ENCODE data around the gene ZNF768.

Gene ZNF768

GRCh38 chr16:30474684-30475083, 51.7 kb downstream of the ZNF768 start:
- no peak overlapping the region for H3K27ac ChIP-seq
- no peak overlapping the region for H3K4me2 ChIP-seq
- H3K27me3 ChIP-seq = peaks cover 59% of the 10 kb centered on the region
- no peak for TF ChIP-seq Cebpa-rat (IDR thresholded peaks at IDR 0.05)
- no peak overlapping the region for H3K9ac ChIP-seq
- H3K36me3 ChIP-seq = no peaks in the 10 kb centered on the region
- no peak overlapping the region for H3K4me3 ChIP-seq
- H4K20me1 ChIP-seq = peaks cover 25% of the 10 kb centered on the region
- no peaks in the 10 kb centered on the region for H3K9me3 ChIP-seq
- peaks cover 37% of the 10 kb centered on the region for H3K4me1 ChIP-seq

DNA sequence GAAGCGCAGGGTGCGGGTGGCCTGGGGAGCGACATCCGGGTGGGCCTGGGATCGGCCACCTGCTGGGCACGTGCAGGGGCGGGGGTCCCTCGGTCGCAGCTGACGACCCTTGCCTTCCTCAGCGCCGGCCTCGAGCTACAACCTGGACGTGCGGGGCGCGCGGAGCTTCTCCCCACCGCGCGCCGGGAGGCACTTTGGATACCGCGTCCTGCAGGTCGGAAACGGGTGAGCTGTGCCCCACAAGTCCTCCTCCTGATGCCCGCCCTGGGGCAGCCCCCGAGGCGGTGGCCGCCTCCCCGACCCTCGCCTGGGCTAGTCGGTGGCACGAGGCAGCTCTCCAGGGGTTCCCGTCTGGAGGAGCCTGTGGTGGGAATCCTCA, 52.3 kb downstream of the ZNF768 start:
- Histone ChIP-seq H3K9me3 (no peaks in the 10 kb centered on the region), H3K4me3 (no peak overlapping the region), H3K36me3 (no peaks in the 10 kb centered on the region), H3K4me1 (peaks cover 37% of the 10 kb centered on the region), H3K27me3 (peaks cover 59% of the 10 kb centered on the region), H3K9ac (no peak overlapping the region), H3K4me2 (peak overlapping the region; percentile 69), H4K20me1 (peaks cover 25% of the 10 kb centered on the region), H3K27ac (no peak overlapping the region)
- no peak for TF ChIP-seq Cebpa-rat (IDR thresholded peaks at IDR 0.05)
